ENCODE results near the gene C5orf58.

Gene C5orf58, protein sequence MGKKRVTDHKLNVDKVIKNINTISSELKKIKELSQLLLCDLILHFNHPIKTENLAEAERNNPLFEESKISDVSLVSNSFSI

DNA sequence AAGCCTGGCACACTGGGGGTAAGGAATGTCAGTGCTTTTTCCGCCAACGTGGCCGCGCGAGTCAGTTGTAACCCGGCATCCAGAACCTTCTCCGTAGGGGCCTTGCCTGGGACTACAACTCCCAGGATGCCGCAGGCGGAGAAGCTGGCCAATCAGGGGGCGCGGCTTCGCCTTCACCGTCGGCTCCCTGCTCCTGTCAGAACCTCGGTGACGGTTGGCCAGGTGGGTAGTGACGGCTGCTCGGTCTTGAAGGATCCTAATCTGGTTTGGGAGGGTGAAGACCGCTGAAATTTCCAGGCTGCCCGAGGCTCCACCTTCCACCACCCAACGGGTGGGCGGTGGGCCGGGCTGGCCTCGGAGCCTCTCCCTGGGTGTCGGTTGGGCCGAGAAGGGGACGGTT is at the start of gene C5orf58:
Gene C5orf58, plus strand, starts transcription at position 200 of the 400 bp plus-strand sequence. CDS start 1,992 bp downstream, outside the sequence.
- no peak for DNase-seq (ENCODE audit: low read depth)

DNA sequence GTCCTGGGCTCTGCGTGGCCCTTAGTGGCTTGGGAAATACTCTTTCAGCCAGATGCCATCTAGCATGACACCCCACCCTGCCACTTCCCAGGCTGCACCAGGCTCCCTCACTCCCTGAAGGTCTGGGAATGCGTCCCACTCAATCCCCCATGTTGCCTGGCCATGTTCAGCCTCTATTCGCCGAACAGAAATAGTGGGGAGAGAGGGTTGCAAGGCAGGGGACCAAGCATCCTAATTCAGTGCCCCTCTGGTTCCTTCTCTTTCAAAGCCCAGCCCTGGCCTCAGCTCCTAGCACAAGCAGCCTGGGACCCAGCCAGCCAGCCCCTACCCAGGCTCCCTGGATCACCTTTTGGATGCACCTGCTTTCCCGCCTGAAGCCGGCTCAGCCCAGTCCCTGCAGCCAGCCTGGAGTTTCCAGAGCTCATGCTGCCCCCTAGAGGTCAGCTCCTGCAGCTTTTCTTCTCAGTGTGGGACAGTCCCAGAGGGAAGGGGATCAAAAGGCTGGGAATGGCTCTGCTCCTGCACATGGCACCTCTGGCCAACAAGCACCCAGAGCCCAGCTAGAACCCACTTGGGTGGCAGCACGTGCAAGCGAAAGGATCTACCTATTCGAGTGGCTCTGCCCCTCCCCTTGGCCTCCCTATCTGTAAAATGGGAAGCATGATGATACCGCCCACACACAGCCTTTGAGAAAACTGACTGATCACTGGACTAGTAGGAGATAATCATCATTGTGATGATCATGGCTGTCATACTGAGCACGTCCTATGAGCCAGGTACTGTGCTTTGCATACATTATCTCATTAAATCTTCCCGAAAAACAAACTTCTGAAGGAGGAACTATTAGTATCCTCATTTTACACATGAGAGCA is 48.7 kb upstream of the C5orf58 start:
- DNase-seq (ENCODE audit: low read depth) = peak; percentile 72

DNA sequence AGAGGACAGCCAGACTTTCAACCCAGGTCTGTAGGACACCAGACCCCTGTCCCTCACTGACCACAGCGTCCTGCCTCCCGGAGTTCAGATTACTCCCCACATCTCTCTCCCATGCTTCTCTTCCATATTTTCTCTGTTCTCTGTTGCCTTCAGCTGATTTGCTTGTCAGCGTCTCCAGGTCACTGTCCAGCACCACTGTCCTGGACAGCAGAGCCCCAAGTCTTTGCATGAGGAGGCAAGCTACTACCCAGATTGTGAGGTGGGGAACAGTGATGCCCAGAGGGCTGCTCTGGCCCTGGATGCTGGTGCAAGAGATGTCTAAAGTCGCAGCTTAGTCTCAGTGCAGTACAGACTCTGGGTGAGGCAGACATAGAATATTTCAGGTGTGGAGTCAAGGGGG is 48.0 kb upstream of the C5orf58 start:
- no peak for DNase-seq (ENCODE audit: low read depth)

DNA sequence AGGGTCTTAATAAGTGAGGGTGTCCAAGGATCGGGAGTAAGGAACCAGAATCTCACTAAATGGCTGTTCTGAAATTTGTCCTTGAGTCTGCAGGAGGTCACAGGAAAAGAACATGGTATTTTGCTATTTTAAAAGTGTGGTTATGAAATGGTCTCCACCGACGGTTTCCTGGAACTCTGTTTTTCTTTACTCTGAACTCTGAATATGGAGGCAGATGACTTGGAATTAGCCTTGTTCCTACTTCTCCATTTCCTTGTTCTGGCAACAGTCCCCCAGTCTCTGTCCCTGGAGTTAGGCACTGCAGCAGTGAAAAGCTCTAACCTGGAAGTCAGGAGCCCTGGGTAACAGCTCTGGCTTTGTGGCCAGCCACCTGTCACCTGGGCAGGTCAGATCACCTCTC is 46.6 kb upstream of the C5orf58 start:
- no peak for DNase-seq (ENCODE audit: low read depth)

DNA sequence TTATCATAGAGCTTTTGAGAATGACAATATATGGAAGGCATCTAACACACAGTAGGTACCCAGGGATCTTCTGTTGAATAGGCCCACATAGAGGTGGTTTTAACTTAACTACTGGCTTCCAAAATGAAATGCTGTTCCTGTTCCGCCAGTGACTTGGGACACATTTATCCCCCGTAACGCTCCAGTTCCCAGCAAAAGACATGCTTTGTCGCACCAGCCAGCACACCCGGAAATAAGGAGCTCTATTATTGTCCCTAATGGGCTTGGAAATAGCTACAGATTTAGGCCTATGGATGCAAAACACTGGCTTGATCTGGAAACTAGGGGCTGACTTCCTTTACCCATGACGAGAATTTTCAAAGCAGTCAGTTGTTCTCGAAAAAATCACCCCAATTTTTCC is 45.9 kb upstream of the C5orf58 start:
- DNase-seq (ENCODE audit: low read depth) = no peak

DNA sequence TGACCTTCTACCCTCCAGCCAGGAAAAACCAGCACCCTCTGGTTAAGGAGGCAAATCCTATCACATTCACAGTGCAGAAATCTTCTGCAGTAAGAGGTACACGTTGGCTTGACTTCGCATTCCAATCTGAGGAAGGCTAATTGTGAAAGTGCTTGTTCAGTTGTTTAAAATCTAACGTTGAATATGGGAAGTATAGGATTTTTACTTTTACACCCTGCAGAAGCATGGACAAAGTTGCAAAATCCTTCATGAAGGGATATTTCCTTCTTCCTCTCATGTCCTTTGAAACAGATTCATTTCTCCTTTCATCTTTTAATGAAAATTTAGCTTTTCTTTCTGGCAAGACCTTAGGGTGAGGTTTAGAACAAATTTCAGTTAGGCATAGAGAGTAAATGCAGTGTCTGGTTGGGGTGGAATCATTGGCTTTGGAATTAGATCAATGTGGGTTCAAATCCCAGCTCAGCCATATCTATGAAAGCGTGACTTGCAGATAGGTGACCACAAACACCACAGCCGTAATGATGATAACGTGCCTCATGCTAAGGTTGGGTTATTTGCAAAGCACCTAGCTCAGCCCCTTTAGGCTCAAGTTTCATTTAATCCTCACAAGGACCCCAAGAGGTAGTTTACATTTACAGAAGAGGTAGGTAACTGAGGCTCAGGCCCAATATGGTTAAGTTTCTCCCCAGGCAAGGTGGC is 42.2 kb upstream of the C5orf58 start:
- no peak for DNase-seq (ENCODE audit: low read depth)

DNA sequence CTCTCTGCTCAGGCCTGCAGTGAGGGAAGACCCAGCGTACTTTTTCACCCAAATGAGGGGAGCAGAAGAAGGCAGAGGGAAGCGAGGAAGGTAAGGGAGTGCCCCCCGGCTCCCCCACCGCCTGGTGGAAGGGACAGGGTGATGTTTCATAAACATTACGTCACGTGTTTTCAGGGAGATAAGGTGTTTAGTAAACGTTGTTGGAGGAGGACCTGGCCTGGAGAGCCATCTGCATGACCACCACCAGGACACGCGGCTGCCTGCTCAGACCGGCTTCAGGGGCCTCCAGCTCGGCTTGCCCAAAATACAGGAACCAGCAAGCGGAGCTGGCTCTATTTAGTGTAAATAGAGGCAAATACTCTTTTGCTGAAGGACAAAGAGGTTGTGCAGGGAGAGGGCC is 40.0 kb upstream of the C5orf58 start:
- no peak for DNase-seq (ENCODE audit: low read depth)

DNA sequence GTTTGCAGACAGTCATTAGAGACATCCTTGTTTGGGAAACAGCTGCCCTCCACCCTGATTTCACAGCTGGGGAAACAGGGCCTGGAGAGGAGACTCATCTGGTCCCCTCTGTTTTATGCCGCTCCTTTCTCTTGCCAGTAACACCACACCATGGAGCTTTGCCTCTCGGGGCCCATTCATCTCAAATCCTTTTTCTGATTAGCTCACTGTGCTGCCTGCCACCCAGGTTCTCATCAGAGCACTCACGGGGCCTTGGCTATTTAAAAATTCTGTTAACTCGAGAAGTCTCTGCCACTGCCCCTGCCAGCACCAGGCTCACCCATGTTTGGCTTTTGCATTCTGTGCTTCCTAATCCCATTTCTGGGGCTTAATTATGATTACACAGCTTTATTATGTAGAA is 36.8 kb upstream of the C5orf58 start:
- DNase-seq (ENCODE audit: low read depth) = no peak

DNA sequence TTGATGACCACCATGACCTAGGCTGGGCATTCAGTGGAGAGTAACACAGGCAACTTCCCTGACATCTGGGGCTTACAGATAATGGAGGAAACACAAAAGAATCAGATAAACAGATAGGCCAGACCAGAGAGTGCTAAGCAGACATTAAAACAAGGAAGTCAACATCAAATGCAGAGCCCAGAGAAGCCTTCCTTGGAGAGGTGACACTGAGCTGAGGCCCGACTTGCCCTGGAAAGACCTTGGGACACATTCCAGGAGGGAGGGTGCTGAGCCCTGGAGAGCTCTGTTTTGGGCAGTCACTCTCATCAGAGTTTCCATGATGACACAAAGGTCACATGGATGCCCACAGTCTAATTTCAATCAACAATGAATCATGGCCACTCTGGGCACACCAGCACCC is 31.9 kb upstream of the C5orf58 start:
- DNase-seq (ENCODE audit: low read depth) = no peak

DNA sequence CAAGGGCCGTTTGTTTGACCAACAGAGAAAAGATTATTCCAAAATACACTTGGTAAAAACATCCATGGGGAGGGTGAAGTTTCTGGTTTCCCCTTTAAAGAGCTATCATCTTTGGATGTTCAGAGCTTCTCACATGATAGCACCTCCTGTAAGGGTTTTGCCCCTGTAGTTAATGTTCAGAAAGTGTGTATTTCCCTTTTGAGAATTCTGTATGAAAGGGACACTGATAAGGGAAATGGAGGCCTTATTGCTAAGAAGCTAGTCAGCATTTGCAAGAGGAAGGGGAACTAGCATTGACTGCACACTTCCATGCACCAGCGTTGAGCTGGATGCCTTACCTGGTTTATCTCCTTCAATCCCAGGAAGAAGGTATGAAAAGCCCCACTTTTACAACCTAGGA is 31.5 kb upstream of the C5orf58 start:
- no peak for DNase-seq (ENCODE audit: low read depth)

DNA sequence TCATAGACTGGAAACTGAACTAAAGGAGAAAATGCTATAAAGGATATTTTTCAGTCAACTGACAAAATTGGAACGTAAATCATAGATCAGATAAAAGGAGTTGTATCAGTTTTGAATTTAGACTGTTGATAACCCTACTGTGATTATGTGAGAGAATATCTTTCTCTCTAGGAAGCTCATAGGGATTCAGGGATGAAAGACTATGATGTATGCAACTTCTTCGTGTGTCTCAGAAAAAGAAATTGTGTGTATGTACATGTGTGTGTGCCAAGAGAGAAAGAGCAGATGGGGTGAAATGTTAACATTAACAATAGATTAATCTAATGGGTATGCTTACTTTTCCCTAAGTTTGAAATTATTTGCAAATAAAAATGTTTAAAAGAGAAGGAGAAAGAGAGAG is 30.7 kb upstream of the C5orf58 start:
- DNase-seq (ENCODE audit: low read depth) = no peak

DNA sequence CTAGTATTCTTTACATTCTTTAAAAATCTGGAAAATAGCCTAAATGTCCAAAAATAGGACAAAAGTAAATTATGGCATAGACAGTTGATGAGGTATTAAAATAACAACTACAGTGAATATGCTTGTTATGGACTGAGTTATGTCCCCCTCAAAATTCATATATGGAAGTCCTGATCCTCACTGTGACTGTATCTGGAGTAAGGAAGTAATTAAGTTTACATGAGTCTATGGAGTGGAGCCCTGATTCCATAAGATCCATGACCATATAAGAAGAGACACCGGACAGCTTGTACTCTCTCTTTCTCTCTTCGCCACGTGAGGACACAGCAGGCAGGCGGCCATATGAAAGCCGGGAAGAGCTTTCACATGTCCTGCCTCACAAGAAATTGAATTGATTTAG is 28.6 kb upstream of the C5orf58 start:
- DNase-seq (ENCODE audit: low read depth) = no peak

DNA sequence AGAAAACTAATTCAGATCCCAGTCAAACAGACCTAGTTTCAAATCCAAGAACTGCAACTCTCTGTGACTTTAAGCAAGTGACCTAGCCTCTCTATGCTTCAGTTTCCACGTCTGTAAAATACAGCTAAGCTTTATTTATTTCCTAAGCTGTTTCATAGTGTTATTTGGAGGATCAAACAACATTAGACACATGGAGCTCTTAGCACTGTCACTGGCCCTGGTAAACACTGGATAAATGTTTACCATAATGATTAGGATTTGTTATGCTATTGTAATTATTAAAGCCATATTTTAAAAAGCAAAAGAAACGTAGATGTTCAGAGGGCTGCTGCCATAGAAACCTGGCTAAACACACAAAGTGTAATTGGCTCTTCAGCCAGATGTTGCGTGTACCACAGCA is 26.6 kb upstream of the C5orf58 start:
- DNase-seq (ENCODE audit: low read depth) = no peak

DNA sequence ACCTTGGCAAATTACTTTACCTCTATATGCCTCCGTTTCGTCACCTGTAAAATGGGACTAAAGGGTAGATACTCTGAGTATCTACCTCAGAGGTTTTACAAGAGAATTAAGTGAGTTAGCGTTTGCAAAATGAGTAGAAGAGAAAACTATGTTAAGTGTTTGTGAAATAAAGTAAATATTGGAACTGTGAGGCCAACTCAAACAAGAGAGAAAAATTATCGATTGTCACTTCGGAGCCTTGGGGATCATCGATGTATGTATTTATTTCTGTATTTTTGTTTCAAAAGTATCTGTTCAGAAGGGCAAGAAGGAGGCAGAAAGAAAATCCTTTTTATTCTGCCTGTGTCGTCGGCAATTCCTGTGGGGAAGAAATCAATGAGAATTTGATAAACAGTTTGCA is 25.8 kb upstream of the C5orf58 start:
- no peak for DNase-seq (ENCODE audit: low read depth)

DNA sequence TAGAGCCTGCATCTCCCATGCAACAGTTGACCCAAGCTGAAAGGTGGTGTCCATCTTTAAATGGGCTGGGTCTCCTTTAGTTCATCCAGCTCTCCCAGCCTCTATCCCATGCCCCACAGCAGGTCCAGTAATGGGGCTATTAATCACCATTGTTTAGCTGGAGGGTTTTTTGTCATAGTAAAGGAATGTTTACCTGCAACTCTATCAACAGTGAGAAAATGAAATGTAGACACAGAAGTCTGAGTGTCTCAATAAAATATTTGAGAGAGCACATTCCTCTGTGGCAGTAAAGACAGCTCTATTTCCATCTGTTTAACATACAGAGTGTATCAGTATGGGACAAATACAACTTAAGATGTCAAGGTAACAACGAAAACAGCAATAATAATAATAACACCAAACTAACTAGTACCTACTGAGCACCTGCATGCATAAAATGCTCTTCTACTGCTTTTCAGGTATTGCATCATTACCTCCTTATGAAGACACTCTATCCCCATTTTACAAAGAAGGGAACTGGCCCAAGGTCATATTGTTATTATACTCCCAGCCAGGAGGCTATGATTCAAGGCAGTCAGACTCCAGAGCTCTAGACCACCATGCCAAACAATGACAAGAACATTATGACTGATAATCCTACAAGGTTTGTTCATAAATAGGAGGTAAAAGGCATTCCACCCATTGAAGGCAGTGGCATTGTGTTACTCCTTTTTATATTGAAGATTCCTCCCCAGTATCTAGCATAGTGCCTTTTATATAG is 21.0 kb upstream of the C5orf58 start:
- DNase-seq (ENCODE audit: low read depth) = peak; percentile 38

DNA sequence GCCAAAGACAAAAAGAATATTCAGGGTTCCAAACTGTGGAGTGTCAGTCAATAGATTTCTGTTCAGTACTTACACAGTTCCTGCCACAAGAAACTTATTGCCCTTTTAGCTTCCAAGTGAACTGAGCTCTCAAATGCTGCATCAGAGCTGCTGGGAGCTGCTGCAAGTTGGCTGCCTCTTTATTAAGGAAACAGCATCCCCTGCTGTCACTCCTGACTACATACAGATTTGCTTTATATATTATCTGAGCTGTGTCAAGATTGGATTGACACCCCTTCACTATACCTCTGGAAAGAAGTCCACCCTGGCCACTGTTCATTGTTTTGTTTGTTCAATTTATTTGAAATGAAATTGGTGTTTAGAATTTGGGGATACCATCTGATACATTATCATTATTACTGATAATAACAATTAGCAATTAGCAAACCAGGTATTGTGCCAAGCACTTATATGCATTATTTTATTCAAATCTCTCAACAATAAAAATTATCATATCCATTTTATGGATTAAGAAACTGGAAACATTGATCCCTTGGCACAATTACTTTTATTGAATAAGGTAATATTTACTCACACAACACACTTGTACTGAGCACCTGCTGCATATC is 16.4 kb upstream of the C5orf58 start:
- peak; percentile 72 for DNase-seq (ENCODE audit: low read depth)

DNA sequence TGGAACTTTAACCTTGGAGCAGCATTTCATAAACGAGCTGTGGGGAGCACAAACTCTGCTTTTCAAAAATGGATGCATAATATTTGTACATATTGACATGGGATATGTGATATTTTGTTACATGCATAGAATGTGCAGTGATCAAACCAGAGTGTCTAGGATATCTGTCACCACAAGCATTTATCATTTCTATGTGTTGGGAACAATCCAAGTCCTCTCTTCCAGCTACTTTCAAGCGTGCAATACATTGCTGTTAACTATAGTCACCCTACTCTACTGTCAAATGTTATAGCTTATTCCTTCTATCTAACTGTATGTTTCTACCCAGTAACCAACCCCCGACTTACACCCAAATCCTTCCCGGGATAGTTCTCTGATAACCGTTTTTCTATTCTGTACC is 15.0 kb upstream of the C5orf58 start:
- DNase-seq (ENCODE audit: low read depth) = no peak

DNA sequence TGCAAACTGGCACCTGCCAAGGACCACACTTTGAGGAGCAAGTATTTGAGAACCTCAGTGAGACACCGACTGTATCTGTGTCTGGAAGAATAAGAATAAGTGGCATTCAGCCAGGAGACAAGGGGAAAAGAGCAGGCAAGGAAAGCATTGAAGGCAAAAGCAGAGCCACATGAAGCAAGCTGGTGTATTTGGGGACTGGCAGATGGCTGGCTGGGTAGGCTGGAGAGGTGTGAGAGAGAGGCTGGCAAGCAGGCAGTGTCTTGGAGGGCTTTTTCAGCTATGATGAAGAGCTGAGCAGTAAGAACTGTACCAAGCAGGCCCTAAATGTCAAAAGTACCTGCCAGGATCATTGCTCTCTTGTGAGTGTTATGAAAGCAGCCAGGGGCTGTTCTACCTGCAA is 14.1 kb upstream of the C5orf58 start:
- DNase-seq (ENCODE audit: low read depth) = no peak

DNA sequence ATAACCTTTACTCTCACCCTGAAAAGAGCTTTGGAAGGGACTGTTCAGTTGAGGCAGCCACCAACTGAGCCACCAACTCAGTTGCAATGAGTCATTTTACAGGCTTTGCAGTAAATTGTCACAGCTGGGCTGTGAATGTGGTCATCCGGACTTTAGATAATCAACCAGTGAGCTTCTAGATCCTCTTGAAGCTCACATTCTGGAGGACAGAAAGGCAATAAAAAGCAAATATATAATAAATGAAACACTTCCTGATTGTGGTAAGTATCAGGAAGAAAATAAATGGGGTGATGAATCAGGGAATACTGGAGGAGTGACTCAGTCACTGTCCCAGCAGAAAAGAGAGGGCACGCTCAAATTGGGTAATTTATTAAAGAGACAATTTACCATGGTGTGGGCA is 13.2 kb upstream of the C5orf58 start:
- peak; percentile 91 for DNase-seq (ENCODE audit: low read depth)

DNA sequence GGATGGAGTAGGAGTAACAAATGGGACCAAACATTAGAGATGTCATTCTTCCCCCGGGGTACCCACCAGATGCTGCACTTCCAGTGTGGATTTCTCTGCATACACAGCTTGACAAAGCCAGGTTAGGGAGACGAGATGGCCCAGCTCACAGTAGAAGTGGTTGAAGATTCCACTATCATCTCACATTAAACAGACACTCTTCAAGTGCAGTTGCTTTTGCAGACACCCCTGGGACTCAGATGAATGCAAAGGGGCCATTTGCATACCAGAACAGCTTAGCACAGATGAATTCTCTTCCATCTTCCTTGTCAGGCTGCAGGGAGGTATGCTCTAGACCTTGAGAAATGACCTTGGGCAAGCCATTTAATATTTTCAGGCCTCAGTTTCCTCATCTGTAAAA is 12.6 kb upstream of the C5orf58 start:
- no peak for DNase-seq (ENCODE audit: low read depth)

DNA sequence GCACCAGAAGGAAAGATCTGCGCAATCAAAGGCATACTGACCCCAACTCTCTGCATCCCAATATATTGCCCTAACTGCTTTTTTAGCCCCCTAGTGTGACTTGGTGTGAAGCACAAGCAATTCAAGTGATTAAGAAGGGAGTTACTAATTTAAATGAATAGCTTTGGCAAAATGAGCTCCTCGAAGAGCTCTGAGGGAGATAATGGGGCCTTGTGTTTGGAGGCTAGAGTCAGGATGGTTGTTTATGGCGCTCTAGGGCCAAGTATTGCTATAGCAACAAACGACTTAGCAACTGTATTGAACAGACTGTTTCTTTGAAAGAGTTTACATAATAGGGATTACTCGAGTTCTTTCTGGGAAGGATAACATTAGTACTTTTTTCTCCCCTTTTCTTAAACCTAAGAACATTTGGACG is 11.5 kb upstream of the C5orf58 start:
- DNase-seq (ENCODE audit: low read depth) = peak; percentile 19

DNA sequence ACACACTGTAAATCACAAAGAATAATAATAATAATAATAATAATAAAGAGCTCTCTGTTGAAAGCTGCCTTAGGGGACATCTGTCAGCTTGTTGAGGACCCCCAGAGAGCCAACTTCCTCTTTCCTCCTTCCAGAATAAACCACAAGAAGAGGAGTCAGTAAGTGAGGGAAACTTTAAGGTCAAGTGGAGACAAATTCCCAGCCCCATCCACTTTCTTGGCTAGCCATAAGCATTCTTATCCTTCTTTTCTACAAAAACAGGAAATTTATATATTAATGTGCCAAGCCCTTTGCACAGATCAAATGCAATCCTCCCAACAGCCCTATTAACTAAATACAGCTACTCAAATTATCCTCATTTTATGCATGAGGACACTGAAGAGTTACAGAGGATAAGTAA is 9.4 kb upstream of the C5orf58 start:
- DNase-seq (ENCODE audit: low read depth) = no peak
